PC-9 (cell line): ENCODE results near the gene FOXE1. TPM values are rescaled to one million over a fixed set of nuclear protein-coding genes. Genes with fewer than 3 reads are reported as not detected.

ENCODE experiments used
- BruUV-seq: library from RNA; stranded (reverse); fragments of 400-500 nt; replicated peaks from 2 replicates; lab custom pipeline; 2021; lab: Mats Ljungman, UMichigan
- CTCF ChIA-PET: fragments of 300-600 bp; sonication (Branson Sonifier 250); formaldehyde crosslinking; loops from one replicate; lab custom pipeline; 2022; ENCODE audit warnings: antibody characterized with exemption; lab: Charles Lee
- POLR2A ChIA-PET: fragments of 300-600 bp; sonication (Branson Sonifier 250); formaldehyde crosslinking; loops from one replicate; lab custom pipeline; 2022; ENCODE audit warnings: antibody characterized with exemption; ENCODE audit not compliant: unreplicated experiment; lab: Charles Lee
- DNase-seq, 2 experiments: peaks; one replicate each; pipeline versions ENCODE4 v3.0.0 to v3.0.0-alpha.2; 2015 to 2022; ENCODE audit warnings: mixed read lengths in 1 of 2
- H2AFZ ChIP-seq: fragments of 200-600 bp; sonication (generic); 2 replicates; pipeline ENCODE4 v1.8.1; 2017; ENCODE audit warnings: antibody characterized with exemption
- H3F3A ChIP-seq: fragments of 200-600 bp; sonication (generic); 2 replicates; pipeline ENCODE4 v1.8.1; 2017; ENCODE audit warnings: antibody characterized with exemption, mild to moderate bottlenecking, low read depth; ENCODE audit not compliant: insufficient read depth
- H3K27ac ChIP-seq: fragments of 200-600 bp; sonication (generic); 2 replicates; pipeline ENCODE4 v1.6.1; 2016; ENCODE audit warnings: mixed run types
- H3K27me3 ChIP-seq: fragments of 200-600 bp; sonication (generic); 2 replicates; pipeline ENCODE4 v1.6.1; 2016; ENCODE audit warnings: low read depth, mixed run types; ENCODE audit not compliant: insufficient read depth
- H3K36me3 ChIP-seq: fragments of 200-600 bp; sonication (generic); 2 replicates; pipeline ENCODE4 v1.6.1; 2016; ENCODE audit warnings: low read depth, mixed run types
- H3K4me1 ChIP-seq: fragments of 200-600 bp; sonication (generic); replicated peaks from 2 replicates; pipeline ENCODE4 v1.6.1; 2016; ENCODE audit warnings: mixed run types; ENCODE audit not compliant: insufficient read depth
- H3K4me2 ChIP-seq: fragments of 200-600 bp; sonication (generic); 2 replicates; pipeline ENCODE4 v1.6.1; 2017; ENCODE audit warnings: mixed run types
- H3K4me3 ChIP-seq: fragments of 200-600 bp; sonication (generic); 2 replicates; pipeline ENCODE4 v1.6.1; 2016; ENCODE audit warnings: mixed run types
- H3K79me2 ChIP-seq: fragments of 200-600 bp; sonication (generic); 2 replicates; pipeline ENCODE4 v1.6.1; 2017; ENCODE audit warnings: low read depth, mixed run types
- H3K9me2 ChIP-seq: fragments of 200-600 bp; sonication (generic); 2 replicates; pipeline ENCODE4 v1.8.1; 2017; ENCODE audit warnings: mild to moderate bottlenecking; ENCODE audit not compliant: insufficient read depth
- H3K9me3 ChIP-seq: fragments of 200-600 bp; sonication (generic); 2 replicates; pipeline ENCODE4 v1.8.1; 2016; ENCODE audit warnings: low read depth; ENCODE audit not compliant: insufficient read depth
- H4K20me1 ChIP-seq: fragments of 200-600 bp; sonication (generic); 2 replicates; pipeline ENCODE4 v1.8.1; 2017; ENCODE audit not compliant: insufficient read depth
- CTCF ChIP-seq: fragments of 200-600 bp; sonication (generic); conservative IDR thresholded peaks from 2 replicates; pipeline ENCODE4 v1.6.1; 2017; ENCODE audit warnings: mixed run types, antibody characterized with exemption, mild to moderate bottlenecking, moderate library complexity
- EZH2 ChIP-seq: fragments of 200-600 bp; sonication (generic); IDR thresholded peaks from 2 replicates; pipeline ENCODE4 v1.8.0; 2017; ENCODE audit warnings: antibody characterized with exemption, low read depth
- intact Hi-C: fragments of 100-400 bp; cut with micrococcal nuclease; formaldehyde crosslinking; loops from one replicate; pipeline ENCODE4 v1.10.0; 2022; ENCODE audit not compliant: unreplicated experiment
- total RNA-seq: library from RNA; stranded (reverse); gene quantifications from 2 replicates; pipeline ENCODE4 v1.2.3, GENCODE V29; 2021

Gene FOXE1
- total RNA-seq, 1 experiment from 2014 or later, result 5.7 TPM

GRCh38 chr9:97813072-97813471 is 40.0 kb upstream of the FOXE1 start:
- TF ChIP-seq EZH2, result no peak
- TF ChIP-seq CTCF, result no peak
- Histone ChIP-seq H3K4me2 (no peak overlapping the region), H3K79me2 (no peaks in the 10 kb centered on the region), H4K20me1 (no peaks in the 10 kb centered on the region), H3K9me2 (no peaks in the 10 kb centered on the region), H3K27ac (no peak overlapping the region), H3K36me3 (no peaks in the 10 kb centered on the region), H2AFZ (no peak overlapping the region), H3K27me3 (no peaks in the 10 kb centered on the region), H3F3A (peaks cover 15% of the 10 kb centered on the region), H3K4me3 (no peak overlapping the region), H3K9me3 (peaks cover 7% of the 10 kb centered on the region), H3K4me1 (peaks cover 18% of the 10 kb centered on the region)
- POLR2A ChIA-PET, result interaction anchor here (0.7 kb wide), 1 partner anchor 1241 kb away, joined by 7 read pairs; no protein-coding TSS in a partner anchor
- no TSS peak for BruUV-seq
- DNase-seq, result no peak
- intact Hi-C loops, result no loop called here
- CTCF ChIA-PET, result no interaction called here

- POLR2A ChIA-PET, result no interaction called here
- no peaks in the 10 kb centered on the region for H3F3A ChIP-seq
Observed at GRCh38 chr9:97819735-97820134, 33.3 kb upstream of the FOXE1 start.

GRCh38 chr9:97820373-97820772 is 32.7 kb upstream of the FOXE1 start:
- H3K9me3 ChIP-seq, result no peaks in the 10 kb centered on the region; the same call in 1 of the 2 replicates
- no peak for DNase-seq
- no peaks in the 10 kb centered on the region for H4K20me1 ChIP-seq
- H3K27me3 ChIP-seq, result no peaks in the 10 kb centered on the region
- intact Hi-C loops, result no loop called here
- no peaks in the 10 kb centered on the region for H3K9me2 ChIP-seq
- no peaks in the 10 kb centered on the region for H3F3A ChIP-seq
- H3K4me1 ChIP-seq, result no peaks in the 10 kb centered on the region
- BruUV-seq, result no TSS peak
- TF ChIP-seq CTCF, result no peak
- no peak for TF ChIP-seq EZH2
- POLR2A ChIA-PET, result interaction anchor here (0.5 to 0.7 kb wide), 2 partner anchors 26 to 34 kb away, joined by 5 to 8 read pairs; no protein-coding TSS in a partner anchor
- CTCF ChIA-PET, result no interaction called here
- H3K4me2 ChIP-seq, result no peak overlapping the region
- H2AFZ ChIP-seq, result no peak overlapping the region
- H3K79me2 ChIP-seq, result no peaks in the 10 kb centered on the region
- no peak overlapping the region for H3K27ac ChIP-seq
- H3K36me3 ChIP-seq, result no peaks in the 10 kb centered on the region
- no peak overlapping the region for H3K4me3 ChIP-seq

More at GRCh38 chr9:97819735-97820134, 33.3 kb upstream of the FOXE1 start:
- no peak for TF ChIP-seq CTCF
- Histone ChIP-seq H3K27ac (no peak overlapping the region), H2AFZ (no peak overlapping the region), H3K4me2 (no peak overlapping the region), H3K36me3 (no peaks in the 10 kb centered on the region), H3K79me2 (no peaks in the 10 kb centered on the region), H4K20me1 (no peaks in the 10 kb centered on the region), H3K4me3 (no peak overlapping the region), H3K9me2 (no peaks in the 10 kb centered on the region), H3K4me1 (no peaks in the 10 kb centered on the region), H3K27me3 (no peaks in the 10 kb centered on the region), H3K9me3 (no peaks in the 10 kb centered on the region; the same call in 1 of the 2 replicates)
- CTCF ChIA-PET, result no interaction called here
- intact Hi-C loops, result no loop called here
- no peak for DNase-seq
- no TSS peak for BruUV-seq
